Measurements from ENCODE around the gene TEX22. TPM values are rescaled to one million over a fixed set of nuclear protein-coding genes. Genes with fewer than 3 reads are reported as not detected.

TEX22 gene
- total RNA-seq, 1 donor from 2014 or later: 5.7 TPM

DNA sequence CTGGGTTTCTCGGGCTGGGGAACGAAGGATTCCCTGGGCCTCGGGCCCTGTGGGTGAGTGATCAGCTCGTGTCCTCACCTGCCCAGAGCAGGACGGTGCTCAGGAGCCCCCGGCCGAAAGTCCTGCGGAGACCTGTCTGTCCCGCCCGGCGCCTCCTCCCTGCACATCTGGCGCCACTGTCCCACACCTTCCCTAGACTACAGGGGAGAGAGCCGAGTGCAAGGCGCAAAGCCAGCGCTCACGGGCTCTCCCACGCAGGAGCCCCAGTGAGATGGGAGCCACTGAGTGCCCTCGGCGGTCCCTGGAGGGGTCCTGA is 13.1 kb upstream of the TEX22 start:
- no peak overlapping the region for H3K4me3 Mint-ChIP-seq
- H3K9me3 Mint-ChIP-seq: no peaks in the 10 kb centered on the region
- H3K27me3 Mint-ChIP-seq: no peaks in the 10 kb centered on the region
- intact Hi-C loops (cut with micrococcal nuclease): no loop called here
- no peak overlapping the region for H3K27ac Mint-ChIP-seq
- H3K36me3 Mint-ChIP-seq (ENCODE audit: low read depth): peaks cover 1% of the 10 kb centered on the region
- DNase-seq: no peak
- H3K4me1 Mint-ChIP-seq: peaks cover 2% of the 10 kb centered on the region

- Mint-ChIP-seq H3K4me3 (no peak overlapping the region), H3K9me3 (no peaks in the 10 kb centered on the region), H3K27me3 (no peaks in the 10 kb centered on the region), H3K4me1 (peaks cover 5% of the 10 kb centered on the region), H3K36me3 (ENCODE audit: low read depth) (peaks cover 1% of the 10 kb centered on the region), H3K27ac (no peak overlapping the region)
- intact Hi-C loops (cut with micrococcal nuclease): no loop called here
- no peak for DNase-seq
Measured at GRCh38 chr14:105385698-105386365, 12.5 kb upstream of the TEX22 start.

GRCh38 chr14:105386581-105387529 is 11.5 kb upstream of the TEX22 start:
- Mint-ChIP-seq H3K27ac (no peak overlapping the region), H3K9me3 (no peaks in the 10 kb centered on the region), H3K4me1 (peaks cover 5% of the 10 kb centered on the region), H3K27me3 (no peaks in the 10 kb centered on the region), H3K36me3 (ENCODE audit: low read depth) (peaks cover 1% of the 10 kb centered on the region), H3K4me3 (no peak overlapping the region)
- no peak for DNase-seq
- intact Hi-C loops (cut with micrococcal nuclease): no loop called here

- Mint-ChIP-seq H3K4me3 (no peak overlapping the region), H3K9me3 (no peaks in the 10 kb centered on the region), H3K36me3 (ENCODE audit: low read depth) (peaks cover 1% of the 10 kb centered on the region), H3K27ac (no peak overlapping the region), H3K4me1 (peaks cover 5% of the 10 kb centered on the region), H3K27me3 (no peaks in the 10 kb centered on the region)
- intact Hi-C loops (cut with micrococcal nuclease): no loop called here
- DNase-seq: no peak
Measured at GRCh38 chr14:105387530-105387922, 10.8 kb upstream of the TEX22 start.

DNA sequence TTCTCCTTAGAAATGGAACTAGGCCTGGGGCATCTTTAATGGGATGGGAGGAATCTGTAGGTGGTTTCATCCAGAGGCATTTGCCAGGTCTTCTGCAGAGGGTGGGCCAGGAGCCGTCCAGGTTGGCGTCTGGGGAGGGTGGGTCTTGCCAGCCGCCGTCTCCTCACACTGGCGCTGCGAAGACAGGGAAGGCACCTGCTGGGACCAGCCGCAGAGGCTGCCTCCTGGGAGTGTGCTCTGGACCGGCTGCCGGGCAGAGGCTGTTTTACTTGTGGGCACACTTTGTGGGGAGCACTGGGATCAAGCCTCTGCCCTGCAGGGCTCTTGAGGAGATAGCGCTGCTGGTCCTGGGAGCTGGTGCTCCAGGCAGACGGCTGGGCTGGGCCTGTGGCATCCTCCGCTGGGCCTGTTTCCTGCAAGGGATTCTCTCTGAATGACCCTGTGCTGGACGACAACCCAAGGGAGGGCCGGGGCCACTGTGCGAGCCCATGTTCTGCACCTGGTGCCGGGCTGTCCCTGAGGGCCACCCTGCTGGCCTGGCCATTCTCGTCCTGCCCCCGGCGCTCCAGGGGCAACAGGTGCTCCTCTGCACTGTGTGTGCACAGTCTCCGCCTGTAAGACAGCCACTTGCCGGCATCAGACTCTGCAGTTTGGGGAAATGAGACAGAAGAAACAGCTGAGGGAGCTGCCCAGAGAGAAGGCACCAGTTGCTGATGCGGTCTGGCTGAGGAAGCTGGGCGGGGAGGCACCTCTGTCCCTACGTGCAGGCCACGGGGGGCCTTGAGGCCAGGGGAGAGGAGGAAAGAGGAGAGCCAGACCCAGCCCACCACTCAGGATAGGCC is 10.0 kb upstream of the TEX22 start:
- intact Hi-C loops (cut with micrococcal nuclease): no loop called here
- H3K27ac Mint-ChIP-seq: no peak overlapping the region

DNA sequence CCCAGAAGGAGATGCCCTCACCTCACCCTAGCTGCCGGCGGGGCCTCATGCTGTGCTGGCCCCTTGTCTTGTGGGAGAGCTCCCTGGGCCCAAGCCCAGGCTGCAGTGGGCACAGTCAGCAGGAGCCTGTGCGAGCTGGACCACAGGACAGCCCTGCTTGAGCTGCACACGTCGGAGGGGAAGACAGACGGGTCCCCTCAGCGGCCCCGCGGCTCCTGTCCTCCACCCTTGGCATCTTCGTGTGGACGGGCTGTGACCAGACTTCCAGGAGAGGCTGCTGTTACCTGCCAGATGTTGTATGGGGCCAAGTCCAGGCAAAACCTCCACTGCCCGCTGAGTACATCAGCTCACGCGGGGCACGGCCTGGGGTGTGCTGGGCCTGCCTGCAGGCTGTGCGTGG is 9.4 kb upstream of the TEX22 start:
- Mint-ChIP-seq H3K27ac (no peak overlapping the region), H3K36me3 (ENCODE audit: low read depth) (no peaks in the 10 kb centered on the region), H3K27me3 (no peaks in the 10 kb centered on the region), H3K4me1 (peaks cover 5% of the 10 kb centered on the region), H3K9me3 (no peaks in the 10 kb centered on the region), H3K4me3 (no peak overlapping the region)
- no peak for DNase-seq
- intact Hi-C loops (cut with micrococcal nuclease): no loop called here

More for the DNA sequence above, 10.0 kb upstream of the TEX22 start:
- peaks cover 1% of the 10 kb centered on the region for H3K36me3 Mint-ChIP-seq (ENCODE audit: low read depth)
- DNase-seq: no peak
- H3K9me3 Mint-ChIP-seq: no peaks in the 10 kb centered on the region
- no peaks in the 10 kb centered on the region for H3K27me3 Mint-ChIP-seq
- H3K4me3 Mint-ChIP-seq: no peak overlapping the region
- peaks cover 5% of the 10 kb centered on the region for H3K4me1 Mint-ChIP-seq

DNA sequence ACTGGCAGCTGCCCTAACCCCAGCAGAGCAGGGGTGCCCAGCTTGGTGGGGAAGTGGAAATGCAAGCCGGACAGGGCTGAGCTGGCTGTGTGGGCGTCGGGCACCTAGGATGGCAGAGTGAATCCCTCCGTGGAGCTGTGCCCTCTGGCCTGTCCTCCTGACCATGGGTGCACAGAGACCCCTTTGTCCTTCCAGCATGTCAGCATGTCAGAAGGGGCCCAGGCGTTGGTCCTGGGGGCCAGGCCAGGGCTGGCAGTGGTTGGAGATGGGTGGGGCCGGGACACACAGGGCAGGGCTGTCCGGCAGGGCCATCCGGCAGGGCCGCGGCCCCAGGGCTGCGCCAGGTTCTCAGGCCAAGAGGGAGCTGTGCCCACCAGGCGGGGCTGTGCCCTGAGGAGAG is 8.8 kb upstream of the TEX22 start:
- Mint-ChIP-seq H3K27ac (no peak overlapping the region), H3K36me3 (ENCODE audit: low read depth) (no peaks in the 10 kb centered on the region), H3K4me1 (peaks cover 5% of the 10 kb centered on the region), H3K4me3 (no peak overlapping the region), H3K27me3 (no peaks in the 10 kb centered on the region), H3K9me3 (no peaks in the 10 kb centered on the region)
- DNase-seq: no peak
- intact Hi-C loops (cut with micrococcal nuclease): no loop called here

- intact Hi-C loops (cut with micrococcal nuclease): no loop called here
- Mint-ChIP-seq H3K4me1 (peaks cover 5% of the 10 kb centered on the region), H3K9me3 (no peaks in the 10 kb centered on the region), H3K36me3 (ENCODE audit: low read depth) (no peaks in the 10 kb centered on the region), H3K27ac (no peak overlapping the region), H3K27me3 (no peaks in the 10 kb centered on the region), H3K4me3 (no peak overlapping the region)
- DNase-seq: no peak
Measured at GRCh38 chr14:105389976-105390848, 8.1 kb upstream of the TEX22 start.

DNA sequence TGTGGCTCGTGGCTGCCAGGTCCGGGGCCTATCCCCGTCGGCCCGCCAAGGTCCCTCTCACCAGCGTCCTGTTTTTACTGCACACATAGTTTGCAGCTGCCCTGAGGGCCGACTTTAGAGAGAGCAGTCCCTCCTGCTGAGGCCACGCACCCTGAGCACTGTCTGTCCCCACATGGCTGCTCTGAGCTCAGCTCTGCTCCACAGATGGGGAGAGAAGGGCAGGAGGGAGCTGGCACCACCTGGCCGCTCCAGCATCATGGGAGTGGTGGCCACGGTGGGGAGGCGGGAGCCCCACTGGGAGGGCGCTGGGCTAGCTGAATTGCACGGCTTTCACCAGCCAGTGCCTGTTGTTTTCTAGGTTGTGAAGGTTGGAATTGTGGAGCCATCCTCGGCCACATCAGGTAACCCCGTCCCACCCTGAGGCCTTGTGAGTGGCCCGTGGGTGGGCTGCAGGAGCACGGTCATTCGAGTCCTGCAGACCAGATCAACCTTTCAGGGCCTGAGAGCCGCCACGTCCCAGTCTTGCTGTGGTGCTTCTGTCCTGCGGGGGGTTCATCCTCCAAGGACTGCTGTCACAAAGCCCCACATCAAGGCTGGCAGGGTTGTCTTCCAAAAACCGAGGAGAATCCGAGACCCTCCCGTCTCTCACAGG is 7.4 kb upstream of the TEX22 start:
- Mint-ChIP-seq H3K36me3 (ENCODE audit: low read depth) (no peaks in the 10 kb centered on the region), H3K4me3 (no peak overlapping the region), H3K4me1 (peaks cover 5% of the 10 kb centered on the region), H3K27ac (no peak overlapping the region), H3K27me3 (no peaks in the 10 kb centered on the region), H3K9me3 (no peaks in the 10 kb centered on the region)
- intact Hi-C loops (cut with micrococcal nuclease): no loop called here
- DNase-seq: no peak

- H3K27me3 Mint-ChIP-seq: no peaks in the 10 kb centered on the region
- no peaks in the 10 kb centered on the region for H3K36me3 Mint-ChIP-seq (ENCODE audit: low read depth)
- H3K4me3 Mint-ChIP-seq: no peak overlapping the region
- peak overlapping the region; percentile 12 for H3K27ac Mint-ChIP-seq
- intact Hi-C loops (cut with micrococcal nuclease): no loop called here
- H3K4me1 Mint-ChIP-seq: peaks cover 5% of the 10 kb centered on the region
- no peak for DNase-seq
- H3K9me3 Mint-ChIP-seq: no peaks in the 10 kb centered on the region
Measured at GRCh38 chr14:105391541-105391940, 6.8 kb upstream of the TEX22 start.

DNA sequence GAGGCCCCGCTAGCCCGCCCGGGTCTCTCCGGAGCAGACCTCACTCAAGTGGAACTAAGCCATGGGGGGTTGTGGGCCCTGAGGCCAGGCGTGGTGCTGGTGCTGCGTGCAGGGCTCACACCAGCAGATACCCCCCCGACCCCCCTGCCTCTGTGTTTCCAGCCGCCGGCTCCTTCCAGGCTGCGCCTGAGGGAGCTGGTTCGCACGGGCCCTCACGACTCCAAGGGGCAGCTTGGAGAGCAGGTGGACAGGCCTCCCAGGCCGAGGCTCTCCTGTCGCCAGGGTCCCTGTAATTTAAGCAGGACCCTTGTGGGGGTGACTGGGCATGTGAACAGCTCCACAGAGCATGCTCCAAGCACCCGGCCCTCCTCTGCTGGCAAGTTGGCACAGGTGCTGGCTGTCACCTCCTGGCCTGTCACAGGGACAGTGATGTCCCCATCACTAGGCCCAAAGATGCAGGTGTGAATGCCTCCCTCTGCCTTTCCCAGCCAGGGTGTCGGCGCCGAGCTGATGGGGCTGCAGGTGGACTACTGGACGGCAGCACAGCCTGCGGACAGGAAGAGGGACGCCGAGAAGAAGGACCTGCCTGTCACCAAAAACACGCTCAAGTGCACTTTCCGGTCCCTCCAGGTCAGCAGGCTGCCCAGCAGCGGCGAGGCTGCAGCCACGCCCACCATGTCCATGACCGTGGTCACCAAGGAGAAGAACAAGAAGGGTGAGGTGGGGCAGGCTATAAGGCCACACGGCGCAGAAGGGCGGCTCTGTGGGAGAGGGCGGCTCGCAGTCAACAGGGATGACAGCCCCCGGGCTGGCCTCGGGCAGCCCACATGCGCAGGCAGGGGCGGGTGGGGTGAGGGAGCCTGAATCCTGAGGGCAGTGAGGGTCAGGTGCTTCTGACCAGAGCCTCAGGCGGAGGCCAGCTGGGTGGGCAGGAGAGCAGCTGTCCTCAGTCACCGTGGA is 5.9 kb upstream of the TEX22 start:
- no peak for DNase-seq
- Mint-ChIP-seq H3K9me3 (no peaks in the 10 kb centered on the region), H3K36me3 (ENCODE audit: low read depth) (no peaks in the 10 kb centered on the region), H3K4me1 (peaks cover 5% of the 10 kb centered on the region), H3K27me3 (no peaks in the 10 kb centered on the region), H3K27ac (no peak overlapping the region), H3K4me3 (no peak overlapping the region)
- intact Hi-C loops (cut with micrococcal nuclease): no loop called here

- Mint-ChIP-seq H3K36me3 (ENCODE audit: low read depth) (no peaks in the 10 kb centered on the region), H3K4me1 (peaks cover 8% of the 10 kb centered on the region), H3K9me3 (no peaks in the 10 kb centered on the region), H3K27me3 (no peaks in the 10 kb centered on the region), H3K4me3 (no peak overlapping the region), H3K27ac (no peak overlapping the region)
- DNase-seq: no peak
- intact Hi-C loops (cut with micrococcal nuclease): no loop called here
Measured at GRCh38 chr14:105393151-105393550, 5.2 kb upstream of the TEX22 start.

Data from activated CD4-positive, alpha-beta T cell treated with anti-CD3 and anti-CD28 coated beads, Interleukin-2, amount 10 ng/mL, durations not matched to agents 24 days and 14 days (primary cell).